HEK293 (cell line): ENCODE results near the gene PLCB3.

Experiments
- KLF16 ChIP-seq: fragments of 450-650 bp; formaldehyde crosslinking; IDR thresholded peaks from 2 replicates; pipeline ENCODE4 v1.5.1; 2017; ENCODE audit warnings: missing biosample characterization, missing genetic modification characterization
- SALL2 ChIP-seq: fragments of 450-650 bp; formaldehyde crosslinking; IDR thresholded peaks from 2 replicates; pipeline ENCODE4 v1.5.0; 2017; ENCODE audit warnings: missing biosample characterization, mild to moderate bottlenecking, missing genetic modification characterization, borderline replicate concordance
- SP7 ChIP-seq: fragments of 450-650 bp; formaldehyde crosslinking; IDR thresholded peaks from 2 replicates; pipeline ENCODE4 v1.5.1; 2016; ENCODE audit warnings: missing biosample characterization, missing genetic modification characterization
- YY2 ChIP-seq: fragments of 450-650 bp; formaldehyde crosslinking; IDR thresholded peaks from 2 replicates; pipeline ENCODE4 v1.5.1; 2016; ENCODE audit warnings: missing biosample characterization, missing genetic modification characterization
- ZBTB17 ChIP-seq: fragments of 450-650 bp; formaldehyde crosslinking; IDR thresholded peaks from 2 replicates; pipeline ENCODE4 v1.5.1; 2016; ENCODE audit warnings: missing biosample characterization, missing genetic modification characterization
- ZNF16 ChIP-seq: fragments of 450-650 bp; formaldehyde crosslinking; IDR thresholded peaks from 2 replicates; pipeline ENCODE4 v1.5.1; 2016; ENCODE audit warnings: low read depth, missing biosample characterization, missing genetic modification characterization
- ZNF24 ChIP-seq: fragments of 450-650 bp; formaldehyde crosslinking; IDR thresholded peaks from 2 replicates; pipeline ENCODE4 v1.5.1; 2016; ENCODE audit warnings: missing biosample characterization, missing genetic modification characterization
- ZNF248 ChIP-seq: fragments of 450-650 bp; formaldehyde crosslinking; IDR thresholded peaks from 2 replicates; pipeline ENCODE4 v1.5.1; 2017; ENCODE audit warnings: missing biosample characterization, missing genetic modification characterization
- ZNF302 ChIP-seq: fragments of 450-650 bp; formaldehyde crosslinking; IDR thresholded peaks from 2 replicates; pipeline ENCODE4 v1.5.1; 2016; ENCODE audit warnings: missing biosample characterization, missing genetic modification characterization, low read depth
- ZNF335 ChIP-seq: fragments of 450-650 bp; formaldehyde crosslinking; conservative IDR thresholded peaks from 2 replicates; pipeline ENCODE4 v1.5.1; 2016; ENCODE audit warnings: missing biosample characterization, missing genetic modification characterization
- ZNF341 ChIP-seq: fragments of 450-650 bp; formaldehyde crosslinking; IDR thresholded peaks from 2 replicates; pipeline ENCODE4; 2016; ENCODE audit warnings: low read depth, missing biosample characterization, missing genetic modification characterization
- ZNF350 ChIP-seq: fragments of 450-650 bp; formaldehyde crosslinking; IDR thresholded peaks from 2 replicates; pipeline ENCODE4 v1.5.0; 2017; ENCODE audit warnings: missing biosample characterization, mild to moderate bottlenecking, missing genetic modification characterization
- ZNF521 ChIP-seq: fragments of 450-650 bp; formaldehyde crosslinking; IDR thresholded peaks from 2 replicates; pipeline ENCODE4 v1.5.1; 2017; ENCODE audit warnings: missing biosample characterization, mild to moderate bottlenecking, missing genetic modification characterization
- ZNF529 ChIP-seq: fragments of 450-650 bp; formaldehyde crosslinking; IDR thresholded peaks from 2 replicates; pipeline ENCODE4 v1.5.1; 2017; ENCODE audit warnings: missing genetic modification characterization, missing biosample characterization; ENCODE audit not compliant: insufficient replicate concordance
- ZNF600 ChIP-seq: fragments of 450-650 bp; formaldehyde crosslinking; IDR thresholded peaks from 2 replicates; pipeline ENCODE4 v1.5.1; 2016; ENCODE audit warnings: missing biosample characterization, missing genetic modification characterization
- ZNF626 ChIP-seq: fragments of 450-650 bp; sonication (Bioruptor Pico); formaldehyde crosslinking; IDR thresholded peaks from 2 replicates; pipeline ENCODE4 v1.5.1; 2018; ENCODE audit warnings: missing biosample characterization, missing genetic modification characterization, inconsistent platforms
- ZNF777 ChIP-seq: fragments of 450-650 bp; formaldehyde crosslinking; IDR thresholded peaks from 2 replicates; pipeline ENCODE4 v1.5.1; 2017; ENCODE audit warnings: missing biosample characterization, missing genetic modification characterization, borderline replicate concordance
- ZSCAN16 ChIP-seq: fragments of 450-650 bp; formaldehyde crosslinking; IDR thresholded peaks from 2 replicates; pipeline ENCODE4 v1.5.1; 2016; ENCODE audit warnings: missing biosample characterization, missing genetic modification characterization
- ZXDB ChIP-seq: fragments of 450-650 bp; formaldehyde crosslinking; IDR thresholded peaks from 2 replicates; pipeline ENCODE4 v1.5.1; 2016; ENCODE audit warnings: missing biosample characterization, missing genetic modification characterization
- TF ChIP-seq, protein P1 (sequence below): fragments of 450-650 bp; formaldehyde crosslinking; IDR thresholded peaks from 2 replicates; pipeline ENCODE4 v1.5.1; 2017; ENCODE audit warnings: missing biosample characterization, missing genetic modification characterization
- TF ChIP-seq, protein P2 (sequence below): fragments of 450-650 bp; formaldehyde crosslinking; optimal IDR thresholded peaks from 2 replicates; pipeline ENCODE3; 2016; ENCODE audit warnings: missing biosample characterization, mild to moderate bottlenecking, missing genetic modification characterization
- TF ChIP-seq, protein P3 (sequence below): sonication (generic); formaldehyde crosslinking; IDR thresholded peaks from 2 replicates; pipeline ENCODE4 v1.8.1; 2022; ENCODE audit warnings: mild to moderate bottlenecking, moderate library complexity, missing genetic modification reagents
- TF ChIP-seq, protein P4 (sequence below): fragments of 450-650 bp; formaldehyde crosslinking; IDR thresholded peaks from 2 replicates; pipeline ENCODE4 v1.5.1; 2016; ENCODE audit warnings: missing biosample characterization, missing genetic modification characterization
- TF ChIP-seq, protein P5 (sequence below): fragments of 450-650 bp; formaldehyde crosslinking; IDR thresholded peaks from 2 replicates; pipeline ENCODE4 v1.5.1; 2016; ENCODE audit warnings: missing biosample characterization, missing genetic modification characterization
- TF ChIP-seq, protein P6 (sequence below): fragments of 450-650 bp; formaldehyde crosslinking; conservative IDR thresholded peaks from 2 replicates; pipeline ENCODE4 v1.5.1; 2016; ENCODE audit warnings: low read depth, missing biosample characterization, missing genetic modification characterization
- TF ChIP-seq, protein P7 (sequence below): fragments of 450-650 bp; formaldehyde crosslinking; IDR thresholded peaks from 2 replicates; pipeline ENCODE4; 2016; ENCODE audit warnings: missing biosample characterization, missing genetic modification characterization

The PLCB3 gene

DNA sequence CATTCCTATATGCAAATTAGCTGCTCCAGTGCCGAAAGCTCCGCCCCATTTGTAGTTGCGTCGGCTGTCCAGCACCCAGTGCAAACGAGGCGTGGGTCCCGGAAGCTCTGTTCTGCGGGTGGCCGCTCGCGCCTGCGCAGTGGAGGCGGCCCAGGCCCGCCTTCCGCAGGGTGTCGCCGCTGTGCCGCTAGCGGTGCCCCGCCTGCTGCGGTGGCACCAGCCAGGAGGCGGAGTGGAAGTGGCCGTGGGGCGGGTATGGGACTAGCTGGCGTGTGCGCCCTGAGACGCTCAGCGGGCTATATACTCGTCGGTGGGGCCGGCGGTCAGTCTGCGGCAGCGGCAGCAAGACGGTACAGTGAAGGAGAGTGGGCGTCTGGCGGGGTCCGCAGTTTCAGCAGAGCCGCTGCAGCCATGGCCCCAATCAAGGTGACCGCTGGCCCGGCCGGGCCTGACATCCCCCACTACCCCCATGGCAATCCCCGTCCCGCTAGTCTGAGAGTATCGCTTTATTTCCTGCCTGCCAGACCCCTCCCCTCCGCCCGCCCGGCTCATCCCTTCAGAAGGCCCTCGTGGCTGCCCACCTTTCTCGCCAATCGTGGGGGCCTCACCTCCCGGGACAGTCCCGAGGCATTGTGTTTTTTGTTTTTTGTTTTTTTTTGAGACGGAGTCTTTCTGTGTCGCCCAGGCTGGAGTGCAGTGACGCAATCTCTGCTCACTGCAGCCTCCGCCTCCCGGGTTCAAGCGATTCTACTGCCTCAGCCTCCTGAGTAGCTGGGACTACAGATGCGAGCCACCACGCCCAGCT is 66.8 kb downstream of the PLCB3 start, which contains the start of gene PRDX5 (continued):
- TF ChIP-seq, protein P1, sequence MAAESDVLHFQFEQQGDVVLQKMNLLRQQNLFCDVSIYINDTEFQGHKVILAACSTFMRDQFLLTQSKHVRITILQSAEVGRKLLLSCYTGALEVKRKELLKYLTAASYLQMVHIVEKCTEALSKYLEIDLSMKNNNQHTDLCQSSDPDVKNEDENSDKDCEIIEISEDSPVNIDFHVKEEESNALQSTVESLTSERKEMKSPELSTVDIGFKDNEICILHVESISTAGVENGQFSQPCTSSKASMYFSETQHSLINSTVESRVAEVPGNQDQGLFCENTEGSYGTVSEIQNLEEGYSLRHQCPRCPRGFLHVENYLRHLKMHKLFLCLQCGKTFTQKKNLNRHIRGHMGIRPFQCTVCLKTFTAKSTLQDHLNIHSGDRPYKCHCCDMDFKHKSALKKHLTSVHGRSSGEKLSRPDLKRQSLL (tag by site-specific recombination) = no peak
- TF ChIP-seq ZSCAN16 (tag by site-specific recombination) (no peak), ZNF521 (tag by site-specific recombination) (no peak), ZNF777 (tag by site-specific recombination) (no peak), ZNF529 (tag by site-specific recombination) (no peak), ZNF248 (tag by site-specific recombination) (no peak), ZXDB (tag by site-specific recombination) (no peak), SALL2 (tag by site-specific recombination) (no peak), ZNF350 (tag by site-specific recombination) (no peak), ZNF302 (tag by site-specific recombination) (no peak), ZNF335 (tag by site-specific recombination) (peak; percentile 92), ZNF626 (tag by site-specific recombination) (no peak), ZBTB17 (peak; percentile 17; the same call in 1 of the 2 replicates), KLF16 (tag by site-specific recombination) (peak; percentile 57), ZNF600 (tag by site-specific recombination) (peak; percentile 64), ZNF16 (tag by site-specific recombination) (no peak), ZNF24 (no peak), SP7 (tag by site-specific recombination) (peak; percentile 25; the same call in 1 of the 2 replicates), ZNF341 (tag by site-specific recombination) (peak; percentile 98), YY2 (tag by site-specific recombination) (no peak)
- TF ChIP-seq, protein P2, sequence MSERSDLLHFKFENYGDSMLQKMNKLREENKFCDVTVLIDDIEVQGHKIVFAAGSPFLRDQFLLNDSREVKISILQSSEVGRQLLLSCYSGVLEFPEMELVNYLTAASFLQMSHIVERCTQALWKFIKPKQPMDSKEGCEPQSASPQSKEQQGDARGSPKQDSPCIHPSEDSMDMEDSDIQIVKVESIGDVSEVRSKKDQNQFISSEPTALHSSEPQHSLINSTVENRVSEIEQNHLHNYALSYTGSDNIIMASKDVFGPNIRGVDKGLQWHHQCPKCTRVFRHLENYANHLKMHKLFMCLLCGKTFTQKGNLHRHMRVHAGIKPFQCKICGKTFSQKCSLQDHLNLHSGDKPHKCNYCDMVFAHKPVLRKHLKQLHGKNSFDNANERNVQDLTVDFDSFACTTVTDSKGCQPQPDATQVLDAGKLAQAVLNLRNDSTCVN (tag by site-specific recombination) = peak; percentile 64
- TF ChIP-seq, protein P3, sequence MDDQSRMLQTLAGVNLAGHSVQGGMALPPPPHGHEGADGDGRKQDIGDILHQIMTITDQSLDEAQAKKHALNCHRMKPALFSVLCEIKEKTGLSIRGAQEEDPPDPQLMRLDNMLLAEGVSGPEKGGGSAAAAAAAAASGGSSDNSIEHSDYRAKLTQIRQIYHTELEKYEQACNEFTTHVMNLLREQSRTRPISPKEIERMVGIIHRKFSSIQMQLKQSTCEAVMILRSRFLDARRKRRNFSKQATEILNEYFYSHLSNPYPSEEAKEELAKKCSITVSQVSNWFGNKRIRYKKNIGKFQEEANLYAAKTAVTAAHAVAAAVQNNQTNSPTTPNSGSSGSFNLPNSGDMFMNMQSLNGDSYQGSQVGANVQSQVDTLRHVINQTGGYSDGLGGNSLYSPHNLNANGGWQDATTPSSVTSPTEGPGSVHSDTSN (CRISPR knock-in tag) = peak; percentile 78
- TF ChIP-seq, protein P4, sequence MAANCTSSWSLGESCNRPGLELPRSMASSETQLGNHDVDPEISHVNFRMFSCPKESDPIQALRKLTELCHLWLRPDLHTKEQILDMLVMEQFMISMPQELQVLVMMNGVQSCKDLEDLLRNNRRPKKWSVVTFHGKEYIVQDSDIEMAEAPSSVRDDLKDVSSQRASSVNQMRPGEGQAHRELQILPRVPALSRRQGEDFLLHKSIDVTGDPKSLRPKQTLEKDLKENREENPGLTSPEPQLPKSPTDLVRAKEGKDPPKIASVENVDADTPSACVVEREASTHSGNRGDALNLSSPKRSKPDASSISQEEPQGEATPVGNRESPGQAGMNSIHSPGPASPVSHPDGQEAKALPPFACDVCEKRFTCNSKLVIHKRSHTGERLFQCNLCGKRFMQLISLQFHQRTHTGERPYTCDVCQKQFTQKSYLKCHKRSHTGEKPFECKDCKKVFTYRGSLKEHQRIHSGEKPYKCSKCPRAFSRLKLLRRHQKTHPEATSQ (tag by site-specific recombination) = no peak; the same call in 1 of the 2 replicates
- TF ChIP-seq, protein P5, sequence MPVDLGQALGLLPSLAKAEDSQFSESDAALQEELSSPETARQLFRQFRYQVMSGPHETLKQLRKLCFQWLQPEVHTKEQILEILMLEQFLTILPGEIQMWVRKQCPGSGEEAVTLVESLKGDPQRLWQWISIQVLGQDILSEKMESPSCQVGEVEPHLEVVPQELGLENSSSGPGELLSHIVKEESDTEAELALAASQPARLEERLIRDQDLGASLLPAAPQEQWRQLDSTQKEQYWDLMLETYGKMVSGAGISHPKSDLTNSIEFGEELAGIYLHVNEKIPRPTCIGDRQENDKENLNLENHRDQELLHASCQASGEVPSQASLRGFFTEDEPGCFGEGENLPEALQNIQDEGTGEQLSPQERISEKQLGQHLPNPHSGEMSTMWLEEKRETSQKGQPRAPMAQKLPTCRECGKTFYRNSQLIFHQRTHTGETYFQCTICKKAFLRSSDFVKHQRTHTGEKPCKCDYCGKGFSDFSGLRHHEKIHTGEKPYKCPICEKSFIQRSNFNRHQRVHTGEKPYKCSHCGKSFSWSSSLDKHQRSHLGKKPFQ = no peak
- TF ChIP-seq, protein P6, sequence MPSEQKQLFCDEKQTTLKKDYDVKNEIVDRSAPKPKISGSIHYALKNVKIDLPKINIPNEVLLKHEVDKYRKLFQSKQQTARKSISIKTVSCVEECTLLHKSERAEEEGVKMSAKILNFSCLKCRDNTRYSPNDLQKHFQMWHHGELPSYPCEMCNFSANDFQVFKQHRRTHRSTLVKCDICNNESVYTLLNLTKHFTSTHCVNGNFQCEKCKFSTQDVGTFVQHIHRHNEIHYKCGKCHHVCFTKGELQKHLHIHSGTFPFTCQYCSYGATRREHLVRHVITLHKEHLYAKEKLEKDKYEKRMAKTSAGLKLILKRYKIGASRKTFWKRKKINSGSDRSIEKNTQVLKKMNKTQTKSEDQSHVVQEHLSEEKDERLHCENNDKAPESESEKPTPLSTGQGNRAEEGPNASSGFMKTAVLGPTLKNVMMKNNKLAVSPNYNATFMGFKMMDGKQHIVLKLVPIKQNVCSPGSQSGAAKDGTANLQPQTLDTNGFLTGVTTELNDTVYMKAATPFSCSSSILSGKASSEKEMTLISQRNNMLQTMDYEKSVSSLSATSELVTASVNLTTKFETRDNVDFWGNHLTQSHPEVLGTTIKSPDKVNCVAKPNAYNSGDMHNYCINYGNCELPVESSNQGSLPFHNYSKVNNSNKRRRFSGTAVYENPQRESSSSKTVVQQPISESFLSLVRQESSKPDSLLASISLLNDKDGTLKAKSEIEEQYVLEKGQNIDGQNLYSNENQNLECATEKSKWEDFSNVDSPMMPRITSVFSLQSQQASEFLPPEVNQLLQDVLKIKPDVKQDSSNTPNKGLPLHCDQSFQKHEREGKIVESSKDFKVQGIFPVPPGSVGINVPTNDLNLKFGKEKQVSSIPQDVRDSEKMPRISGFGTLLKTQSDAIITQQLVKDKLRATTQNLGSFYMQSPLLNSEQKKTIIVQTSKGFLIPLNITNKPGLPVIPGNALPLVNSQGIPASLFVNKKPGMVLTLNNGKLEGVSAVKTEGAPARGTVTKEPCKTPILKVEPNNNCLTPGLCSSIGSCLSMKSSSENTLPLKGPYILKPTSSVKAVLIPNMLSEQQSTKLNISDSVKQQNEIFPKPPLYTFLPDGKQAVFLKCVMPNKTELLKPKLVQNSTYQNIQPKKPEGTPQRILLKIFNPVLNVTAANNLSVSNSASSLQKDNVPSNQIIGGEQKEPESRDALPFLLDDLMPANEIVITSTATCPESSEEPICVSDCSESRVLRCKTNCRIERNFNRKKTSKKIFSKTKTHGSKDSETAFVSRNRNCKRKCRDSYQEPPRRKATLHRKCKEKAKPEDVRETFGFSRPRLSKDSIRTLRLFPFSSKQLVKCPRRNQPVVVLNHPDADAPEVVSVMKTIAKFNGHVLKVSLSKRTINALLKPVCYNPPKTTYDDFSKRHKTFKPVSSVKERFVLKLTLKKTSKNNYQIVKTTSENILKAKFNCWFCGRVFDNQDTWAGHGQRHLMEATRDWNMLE (tag by site-specific recombination) = no peak
- TF ChIP-seq, protein P7, sequence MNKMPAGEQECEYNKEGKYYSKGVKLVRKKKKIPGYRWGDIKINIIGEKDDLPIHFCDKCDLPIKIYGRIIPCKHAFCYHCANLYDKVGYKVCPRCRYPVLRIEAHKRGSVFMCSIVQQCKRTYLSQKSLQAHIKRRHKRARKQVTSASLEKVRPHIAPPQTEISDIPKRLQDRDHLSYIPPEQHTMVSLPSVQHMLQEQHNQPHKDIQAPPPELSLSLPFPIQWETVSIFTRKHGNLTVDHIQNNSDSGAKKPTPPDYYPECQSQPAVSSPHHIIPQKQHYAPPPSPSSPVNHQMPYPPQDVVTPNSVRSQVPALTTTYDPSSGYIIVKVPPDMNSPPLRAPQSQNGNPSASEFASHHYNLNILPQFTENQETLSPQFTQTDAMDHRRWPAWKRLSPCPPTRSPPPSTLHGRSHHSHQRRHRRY (tag by site-specific recombination) = no peak
